Right ventricle myocardium superior (tissue), 1 donor: ENCODE data around the gene RUNX1. TPM values are rescaled to one million over a fixed set of nuclear protein-coding genes. Genes with fewer than 3 reads are reported as not detected.
A peak's percentile ranks its signal among the peaks of the same experiment; 100 is the strongest.

ENCODE experiments used
- ATAC-seq: fragments of 200-7000 bp; cut with Tn5 transposase; one replicate; pipeline ENCODE4 v1.9.1; 2020; ENCODE audit warnings: mild to moderate bottlenecking; ENCODE audit not compliant: poor library complexity
- DNase-seq: peaks from one replicate; pipeline ENCODE4 v3.0.0-alpha.2; 2020
- intact Hi-C: fragments of 100-400 bp; cut with DNase I; formaldehyde crosslinking; loops from one replicate; pipeline ENCODE4 v1.11.2; 2022
- total RNA-seq: library from RNA; stranded (reverse); fragmentation: NEBNext Ultra II Directional; extraction: Animal tissue kit (Norgen Biotek cat#: 25700); gene quantifications from one replicate; pipeline ENCODE4 v1.2.1, GENCODE V29; 2021
- donor health status: DM: no; HTN: yes; CAD: no; lungs with severe emphysema.

RUNX1 gene
- total RNA-seq, 1 donor from 2014 or later = 1.5 TPM

GRCh38 chr21:34923202-34923601 is 125.9 kb downstream of the RUNX1 start:
- ATAC-seq = no peak
- no peak for DNase-seq
- intact Hi-C loops = no loop called here

- no peak for DNase-seq
- intact Hi-C loops = no loop called here
- ATAC-seq = no peak
Observed at GRCh38 chr21:34922479-34922878, 126.6 kb downstream of the RUNX1 start.

DNA sequence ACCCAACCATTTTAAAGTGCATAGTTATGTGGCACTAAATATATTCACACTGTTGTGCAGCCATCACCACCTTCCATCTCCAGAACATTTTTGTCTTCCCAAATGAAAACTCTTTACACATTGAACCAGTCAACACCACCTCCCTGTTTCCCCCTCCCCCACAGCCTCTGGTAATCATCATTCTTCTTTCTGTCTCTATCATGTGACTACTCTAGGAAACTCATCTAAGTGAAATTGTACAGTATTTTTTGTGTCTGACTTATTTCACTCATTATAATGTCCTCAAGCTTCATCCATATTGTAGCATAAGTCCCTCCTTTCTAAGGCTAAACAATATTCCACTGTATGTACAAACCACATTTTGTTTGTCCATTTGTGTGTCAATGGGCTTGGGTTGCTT is 128.0 kb downstream of the RUNX1 start:
- ATAC-seq (no peak), DNase-seq (no peak)
- intact Hi-C loops = no loop called here

DNA sequence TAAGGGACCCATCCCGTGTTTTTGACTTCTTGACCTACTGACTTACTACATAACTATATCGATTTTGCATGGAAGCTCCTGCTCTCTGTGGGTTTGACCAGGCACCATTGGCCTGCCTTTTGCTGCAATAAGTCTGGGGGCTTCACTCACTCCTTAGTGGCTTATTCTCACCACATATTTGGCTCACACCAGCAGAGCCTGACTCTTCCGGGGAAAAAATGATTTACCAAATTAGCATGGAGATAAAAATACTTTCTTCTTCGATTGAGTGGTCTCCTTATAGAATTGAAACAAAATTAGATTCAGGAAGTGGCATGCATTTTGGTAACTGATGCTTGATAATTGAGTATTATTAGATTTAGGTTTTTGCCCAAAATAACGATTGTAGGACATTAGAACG is 129.7 kb downstream of the RUNX1 start:
- DNase-seq (no peak), ATAC-seq (no peak)
- intact Hi-C loops = no loop called here

DNA sequence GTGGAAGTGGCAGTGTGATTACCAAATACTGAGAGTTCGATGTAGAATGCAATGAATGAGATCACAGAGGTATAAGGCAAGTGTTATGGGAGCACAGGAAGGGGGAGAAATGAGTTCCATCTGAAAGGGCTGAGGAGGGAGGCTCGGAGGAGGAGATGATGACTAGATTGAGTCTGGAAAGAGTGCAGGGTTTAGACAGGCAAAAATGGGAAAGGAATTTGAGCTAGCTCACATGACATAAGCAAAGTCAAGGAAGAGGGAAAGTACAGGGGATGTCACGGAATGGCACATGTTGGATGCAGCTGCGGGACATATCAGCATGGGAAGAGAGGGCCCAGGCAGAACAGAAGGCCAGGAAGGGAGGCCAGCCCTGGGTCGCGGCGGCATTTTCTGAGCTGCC is 132.7 kb downstream of the RUNX1 start:
- intact Hi-C loops = no loop called here
- DNase-seq (no peak), ATAC-seq (no peak)

DNA sequence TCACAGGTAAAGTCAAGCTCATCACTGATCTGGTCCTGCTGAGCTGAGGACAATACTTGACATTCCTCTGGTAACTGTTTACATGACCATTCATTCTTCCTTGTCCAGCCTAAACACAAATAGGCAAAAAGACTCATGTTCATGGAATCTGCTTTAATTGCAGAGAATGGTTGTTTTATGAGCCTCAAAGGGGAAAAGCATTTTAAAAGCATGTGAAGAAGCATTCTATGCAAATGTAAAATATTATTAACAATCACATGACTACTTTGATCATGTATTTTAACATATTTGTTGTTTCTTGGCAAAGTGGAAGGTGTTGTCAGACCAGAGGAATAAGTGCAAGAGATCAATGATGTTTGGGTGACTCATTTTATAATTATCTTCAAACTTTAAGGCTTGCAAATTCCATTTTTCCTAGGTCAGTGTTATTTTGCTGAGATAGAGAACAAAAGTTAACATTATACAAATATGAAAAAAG is 133.7 kb downstream of the RUNX1 start:
- DNase-seq (no peak), ATAC-seq (no peak)
- intact Hi-C loops = no loop called here

- ATAC-seq (no peak), DNase-seq (no peak)
- intact Hi-C loops = no loop called here
Observed at GRCh38 chr21:34914239-34914638, 134.9 kb downstream of the RUNX1 start.

- intact Hi-C loops = no loop called here
- ATAC-seq = no peak
- DNase-seq = no peak
Observed at GRCh38 chr21:34913811-34914210, 135.3 kb downstream of the RUNX1 start.

DNA sequence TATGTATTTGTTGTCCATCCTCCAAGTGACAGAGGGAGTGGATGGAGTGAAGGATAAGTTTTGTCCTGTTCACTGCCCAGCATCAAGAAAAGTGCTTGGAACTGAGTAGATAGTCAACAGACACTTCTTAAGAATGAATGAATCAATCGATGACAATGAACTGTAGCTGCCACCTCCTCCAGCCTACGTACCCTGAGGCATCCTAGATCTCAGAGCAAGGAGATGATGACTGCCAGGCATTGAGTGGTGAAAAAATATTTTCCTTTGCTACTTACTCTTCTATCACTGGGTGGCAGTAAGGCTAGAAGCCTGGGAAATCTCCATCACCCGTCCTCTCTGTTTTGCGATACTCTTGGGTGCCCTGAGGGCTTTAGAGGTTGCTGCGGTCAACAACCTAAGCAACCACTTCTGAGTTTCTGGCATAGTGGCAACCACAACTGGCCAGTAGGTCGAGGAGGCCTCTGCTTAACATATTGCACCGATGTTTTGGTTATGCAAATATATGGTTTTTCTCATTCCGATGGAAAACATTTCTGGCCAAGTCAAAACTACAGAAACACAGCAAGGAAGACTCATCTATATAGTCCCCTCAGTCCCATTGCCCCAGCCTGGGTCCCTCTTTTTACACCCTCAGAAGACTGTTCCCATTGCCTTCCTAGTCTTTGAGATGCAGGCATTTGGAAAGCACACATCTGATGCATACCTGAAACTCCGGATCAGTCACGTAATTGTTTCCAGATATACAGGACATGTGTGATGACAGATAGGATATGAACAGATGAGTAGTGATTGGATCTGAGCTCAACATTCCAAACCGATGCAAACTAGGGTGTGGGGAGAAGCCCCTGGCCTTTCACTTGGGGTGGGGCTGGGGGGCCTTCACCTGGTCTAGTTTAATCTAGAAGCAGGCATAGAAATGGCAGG is 136.8 kb downstream of the RUNX1 start:
- DNase-seq (no peak), ATAC-seq (no peak)
- intact Hi-C loops = no loop called here

DNA sequence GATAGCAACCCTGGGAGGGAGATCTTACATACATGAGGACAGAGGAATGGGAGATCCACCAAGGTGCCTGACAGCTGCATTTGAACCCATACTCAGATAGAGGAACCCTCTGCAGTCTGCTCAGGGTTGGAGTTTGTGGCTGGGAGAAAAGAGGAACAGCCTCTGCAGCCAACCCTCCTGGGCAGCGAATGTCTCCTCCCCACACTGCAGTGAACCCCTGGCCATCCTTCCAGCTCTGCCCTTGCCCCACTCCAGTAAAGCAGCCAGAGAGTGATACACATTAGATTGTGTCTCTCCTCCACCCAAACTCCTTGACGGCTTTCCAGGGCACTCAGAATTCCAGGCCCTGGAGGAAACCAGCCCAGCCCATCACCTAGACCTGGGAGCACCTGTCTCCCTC is 137.7 kb downstream of the RUNX1 start:
- DNase-seq = peak; percentile 43
- intact Hi-C loops = no loop called here
- peak; percentile 72 for ATAC-seq

GRCh38 chr21:34910396-34910795 is 138.7 kb downstream of the RUNX1 start:
- no peak for ATAC-seq
- intact Hi-C loops = no loop called here
- no peak for DNase-seq

GRCh38 chr21:34909492-34910292 is 139.4 kb downstream of the RUNX1 start:
- intact Hi-C loops = no loop called here
- no peak for DNase-seq
- no peak for ATAC-seq

DNA sequence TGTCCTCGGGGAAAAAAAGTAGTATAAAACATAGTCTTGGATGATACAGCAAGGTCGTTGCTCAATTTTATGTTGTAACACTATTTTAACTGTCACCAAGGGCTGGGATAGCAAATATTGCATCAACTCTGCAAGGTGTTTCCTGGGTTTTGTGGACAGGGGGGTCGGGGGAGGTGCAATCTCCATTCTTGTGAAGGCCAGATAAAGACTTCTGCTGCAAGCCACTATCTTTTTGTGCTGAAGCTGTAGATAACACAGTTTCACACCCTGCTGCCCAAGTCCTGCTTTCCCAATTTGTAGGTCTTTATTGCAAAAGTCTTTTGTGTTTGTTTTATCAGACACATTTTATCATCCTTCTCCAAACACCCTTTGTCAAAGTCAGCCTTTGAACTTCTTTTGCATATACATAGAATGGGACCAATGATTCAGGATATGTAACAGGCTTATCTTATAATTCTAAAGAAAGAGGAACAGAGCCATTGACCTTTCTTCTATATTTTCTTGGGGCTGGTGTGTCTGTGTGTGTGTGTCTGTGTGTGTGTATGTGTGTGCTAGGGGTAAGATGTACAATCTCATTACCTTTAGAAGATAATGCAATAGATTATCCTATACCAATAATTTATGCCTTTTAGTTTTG is 140.6 kb downstream of the RUNX1 start:
- DNase-seq (no peak), ATAC-seq (peak; percentile 52)
- intact Hi-C loops = no loop called here

DNA sequence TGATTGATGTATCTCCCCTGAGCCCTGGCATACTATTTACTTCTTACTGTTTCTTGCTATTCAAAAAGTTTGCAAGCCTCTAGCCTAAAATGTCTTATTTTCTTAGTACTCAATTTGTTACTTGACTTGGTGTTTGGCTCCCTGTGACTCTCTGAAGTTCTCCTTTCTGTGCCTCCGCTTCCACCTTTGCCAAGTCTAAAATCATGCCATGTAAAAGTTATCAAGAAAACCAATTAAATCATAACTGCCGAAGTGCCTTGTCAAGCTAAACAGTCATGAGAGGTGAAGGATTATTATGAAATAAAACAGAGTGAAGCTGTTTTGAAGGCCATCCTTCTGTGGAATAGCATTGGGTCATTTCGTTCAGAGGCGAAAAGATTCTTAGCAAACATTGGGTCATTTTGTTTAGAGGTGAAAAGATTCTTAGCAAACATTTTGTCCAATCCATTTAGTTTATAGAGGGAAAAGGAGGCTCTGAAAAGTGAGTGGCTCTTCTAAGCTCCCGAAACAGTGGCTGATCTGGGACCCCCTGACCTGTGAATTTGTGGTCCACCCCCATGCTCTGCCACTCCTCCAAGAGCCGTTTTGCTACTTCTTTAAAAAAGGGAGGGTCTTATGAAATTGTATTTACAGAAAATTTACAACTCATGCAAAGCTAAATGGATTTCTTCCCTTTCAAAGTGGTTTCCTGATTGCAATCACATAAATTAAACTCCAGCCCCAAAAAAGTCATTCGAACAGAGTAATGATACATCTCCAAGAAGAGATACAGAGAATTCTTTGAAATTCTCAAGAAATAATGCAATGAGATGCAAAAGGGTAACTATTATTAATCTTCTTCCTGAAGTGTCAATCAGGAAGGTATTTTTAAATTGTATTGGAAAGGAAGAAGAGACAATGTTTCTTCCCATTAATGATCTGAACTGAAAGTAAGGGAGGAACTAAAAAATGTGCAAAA is 141.4 kb downstream of the RUNX1 start:
- ATAC-seq (no peak), DNase-seq (no peak)
- intact Hi-C loops = no loop called here

DNA sequence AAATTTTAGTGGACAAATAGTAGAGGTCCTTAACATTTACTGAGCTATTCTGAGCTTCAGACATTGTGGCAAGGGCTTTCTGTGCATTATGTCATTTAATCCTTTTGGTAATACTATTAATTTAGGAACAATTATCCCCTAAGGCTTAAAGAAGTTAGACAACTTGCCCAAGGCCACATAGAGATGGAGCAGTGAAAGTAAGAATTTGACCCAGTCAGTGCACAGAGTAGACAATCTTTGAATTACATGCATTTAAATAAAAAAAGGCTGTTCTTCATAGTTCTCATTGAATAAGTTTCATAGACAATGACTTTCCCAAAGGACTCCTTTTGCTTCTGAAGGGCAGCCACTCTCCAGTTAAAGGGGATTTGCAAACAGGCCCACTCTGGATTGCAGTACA is 142.7 kb downstream of the RUNX1 start:
- intact Hi-C loops = no loop called here
- no peak for DNase-seq
- no peak for ATAC-seq

DNA sequence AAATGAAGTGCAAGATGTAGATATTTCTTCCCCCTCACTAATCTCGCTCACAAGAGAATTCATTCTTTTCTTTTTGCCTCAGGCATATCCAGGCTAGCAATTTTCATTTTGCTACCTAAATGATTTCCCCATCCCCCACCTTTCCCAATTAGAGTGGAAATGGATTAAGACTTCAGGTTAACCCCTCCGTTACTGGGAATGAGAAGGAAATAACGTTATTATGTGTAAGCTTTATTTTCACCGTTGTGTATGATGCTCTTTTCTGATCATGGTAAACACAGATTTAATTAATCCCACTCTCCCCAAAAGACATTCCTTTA is 143.9 kb downstream of the RUNX1 start:
- ATAC-seq (no peak), DNase-seq (no peak)
- intact Hi-C loops = no loop called here

DNA sequence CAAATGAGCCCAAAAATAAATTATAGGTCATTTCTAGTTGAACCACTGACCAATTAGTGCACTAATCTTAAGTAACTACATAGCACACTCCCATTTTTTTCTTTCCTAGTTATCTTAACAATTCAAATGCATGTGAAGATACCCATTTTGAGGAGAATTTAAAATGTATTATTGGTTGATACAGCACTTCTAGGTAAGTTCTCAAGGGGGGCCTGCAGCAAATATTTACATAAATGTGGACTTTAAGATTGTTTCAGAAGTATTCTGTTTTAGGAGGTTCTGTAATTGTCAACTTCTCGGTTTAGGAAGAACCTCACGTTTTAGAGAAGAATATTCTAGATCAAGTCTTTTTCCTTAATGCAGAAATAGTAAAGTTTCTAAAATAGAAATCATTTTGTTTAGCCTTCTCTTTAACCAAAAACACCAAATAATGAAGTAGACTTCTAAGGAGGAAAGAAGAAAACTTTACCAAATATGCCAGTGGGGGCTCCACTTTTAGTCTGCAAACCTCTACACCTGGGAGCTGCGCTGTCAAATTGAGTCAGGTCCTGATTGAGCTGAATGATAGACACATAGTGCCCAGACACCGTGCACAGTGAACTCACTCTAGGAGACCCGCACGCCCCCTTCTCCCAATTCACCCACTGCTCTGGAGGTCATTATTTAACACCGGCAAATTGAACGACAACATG is 144.4 kb downstream of the RUNX1 start:
- intact Hi-C loops = no loop called here
- no peak for ATAC-seq
- DNase-seq = no peak

- ATAC-seq (no peak), DNase-seq (no peak)
- intact Hi-C loops = no loop called here
Observed at GRCh38 chr21:34900376-34900775, 148.7 kb downstream of the RUNX1 start.
